GM21381 (cell line): ENCODE data around the gene ARID1A.

Experiments
- ATAC-seq: cut with Tn5 transposase; IDR thresholded peaks from one replicate; pipeline ENCODE4 v1.9.1; 2021; ENCODE audit warnings: mild to moderate bottlenecking, moderate library complexity; ENCODE audit not compliant: unreplicated experiment

The ARID1A gene

GRCh38 chr1:26824731-26825130 is 128.9 kb downstream of the ARID1A start:
- no peak for ATAC-seq

GRCh38 chr1:26826261-26827105 is 130.7 kb downstream of the ARID1A start, which contains the start of gene ZDHHC18:
Gene ZDHHC18, plus strand, starts transcription at chr1:26826688. Its CDS starts 117 bp downstream, at chr1:26826805.
- ATAC-seq: peak; percentile 72

GRCh38 chr1:26827106-26827604 is 131.3 kb downstream of the ARID1A start:
- ATAC-seq: no peak

DNA sequence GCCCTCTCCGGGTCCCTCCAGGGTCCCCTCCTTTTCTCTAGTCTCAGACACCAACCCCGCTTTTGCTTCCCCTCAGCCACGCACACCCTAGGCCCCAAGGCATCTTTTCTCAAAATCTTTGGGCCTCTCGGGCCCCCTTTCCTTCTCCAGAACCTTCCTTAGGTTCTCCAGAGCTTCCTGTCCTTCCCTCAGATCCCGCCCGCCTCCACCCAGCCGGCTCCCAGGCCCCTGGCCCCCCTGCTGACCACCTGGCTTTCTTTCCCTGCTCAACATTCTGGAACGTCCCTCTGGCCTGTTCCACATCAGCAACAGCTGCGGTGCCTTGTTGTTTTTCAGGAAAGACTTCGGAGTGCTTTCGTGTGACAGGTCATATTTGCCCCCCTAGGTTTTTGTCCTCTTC is 131.8 kb downstream of the ARID1A start:
- ATAC-seq: no peak

GRCh38 chr1:26828411-26828991 is 132.7 kb downstream of the ARID1A start:
- no peak for ATAC-seq

DNA sequence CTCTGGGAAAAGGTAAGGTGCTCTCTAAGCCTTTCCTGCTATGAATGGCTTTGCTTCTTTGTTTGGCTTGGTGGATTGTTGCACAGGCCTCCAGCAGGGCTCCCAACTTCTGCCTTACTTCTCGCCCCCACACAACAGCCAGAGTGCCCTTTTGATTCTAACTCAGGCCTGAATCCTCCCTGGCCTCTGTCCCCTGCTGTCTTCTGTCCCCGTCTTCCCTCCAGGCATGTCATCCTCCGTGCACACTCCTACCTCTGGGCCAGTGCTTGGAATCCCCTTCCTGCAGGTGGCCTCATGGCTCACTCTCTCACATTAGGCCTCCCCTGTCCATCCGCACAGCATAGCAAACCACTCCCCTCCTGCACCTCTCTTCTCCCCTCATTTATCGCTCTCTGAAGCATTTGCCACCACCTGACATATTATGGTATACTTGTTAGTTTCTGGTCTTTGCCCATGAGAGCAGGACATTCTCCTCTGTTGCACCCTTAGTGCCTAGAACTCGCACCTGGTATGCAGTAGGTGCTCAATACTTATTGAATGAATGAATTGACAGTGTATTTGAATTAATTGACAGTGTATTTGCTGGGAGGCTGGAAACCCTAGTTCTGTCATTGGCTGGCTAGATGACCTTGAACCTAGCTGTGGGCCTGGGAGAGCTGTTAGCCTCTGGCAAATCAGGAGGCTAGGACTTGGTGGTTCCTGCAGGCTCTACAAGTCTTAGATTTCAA is 133.5 kb downstream of the ARID1A start:
- ATAC-seq: no peak

DNA sequence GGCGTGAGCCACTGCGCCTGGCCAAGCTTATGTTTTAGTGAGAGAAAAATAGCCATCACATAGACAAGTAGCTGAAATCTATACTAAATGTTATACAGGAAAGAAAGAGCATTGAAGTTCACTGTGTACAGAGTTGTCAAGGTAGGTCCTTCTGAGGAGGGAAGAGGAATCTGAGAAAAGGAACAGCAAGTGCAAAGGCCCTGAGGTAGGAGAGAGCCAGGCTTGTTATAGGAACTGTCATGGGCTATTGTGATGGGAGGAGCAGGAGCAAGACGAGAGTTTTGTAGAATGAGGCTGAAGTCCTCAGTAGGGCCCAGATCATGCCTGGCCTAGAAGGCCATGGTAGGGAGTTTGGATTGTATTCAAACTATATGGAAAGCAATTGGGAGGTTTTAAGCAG is 135.2 kb downstream of the ARID1A start:
- ATAC-seq: no peak
